HG03439 (cell line): ENCODE results near the gene KYAT1.
A peak's percentile ranks its signal among the peaks of the same experiment; 100 is the strongest.
"Not testable (repeated sequence)": the region's sequence is repeated elsewhere in the genome, so short reads cannot be mapped to it uniquely, and the experiment has no call there.

Experiments
- ATAC-seq: cut with Tn5 transposase; IDR thresholded peaks from one replicate; pipeline ENCODE4 v1.9.1; 2021; ENCODE audit warnings: mild to moderate bottlenecking, moderate library complexity; ENCODE audit not compliant: unreplicated experiment

Gene KYAT1

DNA sequence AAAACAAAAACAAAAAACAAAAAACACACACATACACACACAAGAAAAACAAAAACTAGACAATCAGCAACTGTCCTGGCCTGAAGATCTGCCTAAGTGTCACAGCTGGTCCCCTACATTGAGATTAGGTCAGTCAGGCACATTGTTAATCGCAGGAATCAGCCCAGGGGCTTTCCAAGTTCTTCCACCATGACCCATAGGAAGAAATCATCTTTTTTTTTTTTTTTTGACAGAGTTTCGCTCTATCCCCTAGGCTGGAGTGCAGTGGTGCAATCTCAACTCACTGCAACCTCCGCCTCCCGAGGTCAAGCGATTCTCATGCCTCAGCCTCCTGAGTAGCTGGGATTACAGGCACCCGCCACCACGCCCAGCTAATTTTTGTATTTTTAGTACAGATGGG, 38.6 kb downstream of the KYAT1 start:
- not testable (repeated sequence) for ATAC-seq

DNA sequence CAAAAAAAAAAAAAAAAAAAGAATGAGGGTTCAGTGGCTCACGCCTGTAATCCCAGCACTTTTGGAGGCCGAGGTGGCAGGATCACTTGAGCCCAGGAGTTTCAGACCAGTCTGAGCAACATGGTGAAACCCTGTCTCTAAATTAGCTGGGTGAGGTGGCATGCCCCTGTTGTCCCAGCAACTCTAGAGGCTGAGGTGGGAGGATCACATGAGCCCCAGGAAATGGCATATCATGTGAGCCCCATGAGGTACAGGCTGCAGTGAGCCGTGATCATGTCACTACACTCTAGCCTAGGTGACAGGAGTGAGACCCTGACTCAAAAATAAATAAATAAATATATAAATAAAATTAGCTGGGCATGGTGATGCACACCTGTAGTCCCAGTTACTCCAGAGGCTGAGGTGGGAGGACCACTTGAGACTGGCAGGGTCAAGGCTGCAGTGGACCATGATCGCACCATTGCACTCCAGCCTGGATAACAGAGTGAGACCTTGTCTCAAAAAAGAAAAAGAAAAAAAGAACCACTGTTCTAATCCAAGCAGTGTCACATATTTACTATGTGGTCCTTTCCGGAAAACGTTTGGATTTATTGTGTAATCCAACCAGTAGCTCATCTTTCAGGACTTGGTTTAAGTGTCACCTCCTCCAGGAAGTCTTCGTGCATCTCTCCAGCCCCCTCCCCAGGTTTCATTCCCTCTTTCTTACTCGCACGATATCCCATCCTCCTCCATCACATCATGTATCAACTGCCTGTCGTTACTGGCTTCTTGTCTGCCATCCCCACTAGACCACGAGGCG, 39.9 kb downstream of the KYAT1 start:
- ATAC-seq = no peak

DNA sequence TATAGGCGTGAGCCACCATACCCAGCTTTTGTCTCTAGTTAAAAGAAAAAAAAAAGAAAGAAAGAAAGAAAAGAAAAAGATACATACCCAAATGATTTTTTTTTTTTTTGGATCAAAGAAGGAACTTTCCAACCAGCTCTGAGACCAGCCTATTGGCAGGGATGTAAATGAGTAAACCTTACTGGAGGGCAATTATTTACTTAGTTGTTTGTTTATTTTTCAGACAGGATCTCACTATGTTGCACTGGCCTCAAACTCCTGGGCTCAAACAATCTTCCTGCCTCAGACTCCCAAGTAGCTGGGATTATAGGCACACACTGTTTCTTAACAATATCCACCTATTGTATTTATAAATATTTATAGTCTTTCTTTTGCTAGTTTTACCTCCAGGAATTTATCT, 41.2 kb downstream of the KYAT1 start:
- ATAC-seq = no peak

DNA sequence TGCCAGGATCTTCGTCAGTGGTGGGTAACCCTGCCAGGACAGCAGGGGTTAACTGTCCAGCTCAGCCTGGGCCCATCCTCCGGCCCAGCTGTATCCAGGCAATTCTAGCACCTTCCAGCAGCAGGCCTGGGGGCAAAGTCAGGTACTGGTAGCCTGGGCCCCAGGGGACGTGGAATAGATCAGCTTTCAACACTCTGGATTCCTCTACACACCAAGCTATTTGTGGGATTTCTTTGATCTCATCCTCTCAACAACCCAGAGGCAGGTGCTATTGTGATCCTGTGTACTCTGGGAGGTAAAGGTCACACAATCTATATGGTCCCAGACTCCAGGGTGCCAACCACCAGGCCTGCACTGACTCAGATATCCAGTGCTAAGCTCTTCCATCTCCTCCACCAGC, 43.4 kb downstream of the KYAT1 start:
- ATAC-seq = no peak

DNA sequence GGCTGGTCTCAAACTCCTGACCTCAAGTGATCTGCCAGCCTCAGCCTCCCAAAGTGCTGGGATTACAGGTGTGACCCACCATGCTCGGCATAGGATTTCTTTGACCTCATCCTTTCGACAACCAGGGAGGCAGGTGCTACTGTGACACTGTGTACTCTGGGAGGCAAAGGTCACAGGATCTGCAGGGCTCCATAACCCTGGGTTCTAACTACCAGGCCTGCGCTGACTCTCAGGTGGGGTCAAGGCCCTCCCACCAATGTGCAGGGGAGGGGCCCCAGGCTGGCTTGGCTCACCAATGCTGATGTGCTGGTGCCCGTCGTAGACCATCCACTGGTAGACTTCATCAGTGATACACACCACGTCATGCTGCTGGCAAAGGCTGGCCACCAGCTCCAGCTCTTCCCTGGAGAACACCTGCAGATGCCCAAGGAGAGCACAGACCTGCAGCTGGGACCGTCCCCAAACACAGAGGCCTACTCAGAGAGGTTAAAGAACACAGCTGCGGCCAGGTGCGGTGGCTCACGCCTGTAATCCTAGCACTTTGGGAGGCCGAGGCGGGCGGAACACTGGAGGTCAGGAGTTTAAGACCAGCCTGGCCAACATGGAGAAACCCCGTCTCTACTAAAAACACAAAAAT, 45.1 kb downstream of the KYAT1 start:
- no peak for ATAC-seq

DNA sequence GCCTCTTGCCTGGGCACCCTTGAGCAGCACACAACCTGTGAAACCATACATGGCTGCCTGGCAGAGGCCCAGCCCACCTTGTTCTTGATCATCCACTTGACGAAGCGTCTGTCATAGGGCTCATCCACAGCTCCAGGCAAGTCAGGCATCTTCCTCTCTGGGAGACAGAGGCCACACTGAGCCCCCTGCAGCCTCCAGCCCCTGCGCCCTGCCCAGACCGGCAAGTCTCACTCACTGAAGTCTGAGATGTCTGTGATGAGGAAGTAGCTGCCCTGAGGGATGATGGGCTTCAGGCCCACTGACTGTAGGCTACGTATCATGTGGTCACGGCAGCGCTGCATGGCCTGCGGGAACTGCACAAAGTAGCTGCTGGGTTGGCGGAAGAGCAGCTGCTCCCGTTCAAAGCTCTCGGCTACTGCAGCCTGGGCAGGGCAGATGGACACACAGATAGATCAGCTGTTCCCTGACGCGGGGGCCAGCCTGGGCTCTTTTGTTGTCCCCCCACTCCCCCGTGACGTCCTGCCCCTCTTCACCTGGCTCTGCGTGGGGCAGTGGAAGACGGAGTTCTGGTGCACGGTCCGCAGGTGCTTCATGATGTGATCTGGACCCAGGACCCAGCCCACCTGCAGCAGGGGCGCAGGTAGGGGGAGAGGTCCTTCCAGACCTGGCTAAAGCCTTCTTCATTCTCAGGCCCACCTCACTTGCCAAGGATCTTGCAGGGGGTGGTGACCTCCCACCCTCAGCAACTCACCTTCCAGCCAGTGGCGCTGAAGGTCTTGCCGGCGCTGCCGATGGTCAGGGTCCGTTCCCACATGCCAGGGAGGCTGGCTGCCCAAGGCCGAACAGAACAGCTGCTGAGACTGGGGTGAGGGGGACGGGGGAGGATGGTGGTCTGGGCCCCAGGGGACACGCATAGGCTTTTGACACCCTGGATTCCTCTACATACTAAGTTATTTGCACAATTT, 46.2 kb downstream of the KYAT1 start:
- no peak for ATAC-seq

DNA sequence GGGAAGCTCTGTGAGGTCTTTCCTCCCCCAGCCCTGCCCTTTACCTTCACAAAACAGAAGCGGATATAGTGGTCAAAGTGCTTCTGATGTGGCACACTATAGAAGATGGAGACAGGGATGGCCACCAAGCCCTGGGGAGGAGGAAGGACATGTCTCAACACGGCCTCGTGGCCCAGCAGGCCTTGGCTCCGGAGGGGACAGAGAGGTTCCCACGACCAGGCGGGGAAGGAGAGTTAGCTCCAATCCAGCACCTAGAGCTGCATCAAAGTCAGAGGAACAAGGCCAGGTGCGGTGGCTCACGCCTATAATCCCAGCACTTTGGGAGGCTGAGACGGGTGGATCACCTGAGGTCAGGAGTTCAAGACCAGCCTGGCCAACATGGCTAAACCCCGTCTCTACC, 48.1 kb downstream of the KYAT1 start:
- no peak for ATAC-seq

DNA sequence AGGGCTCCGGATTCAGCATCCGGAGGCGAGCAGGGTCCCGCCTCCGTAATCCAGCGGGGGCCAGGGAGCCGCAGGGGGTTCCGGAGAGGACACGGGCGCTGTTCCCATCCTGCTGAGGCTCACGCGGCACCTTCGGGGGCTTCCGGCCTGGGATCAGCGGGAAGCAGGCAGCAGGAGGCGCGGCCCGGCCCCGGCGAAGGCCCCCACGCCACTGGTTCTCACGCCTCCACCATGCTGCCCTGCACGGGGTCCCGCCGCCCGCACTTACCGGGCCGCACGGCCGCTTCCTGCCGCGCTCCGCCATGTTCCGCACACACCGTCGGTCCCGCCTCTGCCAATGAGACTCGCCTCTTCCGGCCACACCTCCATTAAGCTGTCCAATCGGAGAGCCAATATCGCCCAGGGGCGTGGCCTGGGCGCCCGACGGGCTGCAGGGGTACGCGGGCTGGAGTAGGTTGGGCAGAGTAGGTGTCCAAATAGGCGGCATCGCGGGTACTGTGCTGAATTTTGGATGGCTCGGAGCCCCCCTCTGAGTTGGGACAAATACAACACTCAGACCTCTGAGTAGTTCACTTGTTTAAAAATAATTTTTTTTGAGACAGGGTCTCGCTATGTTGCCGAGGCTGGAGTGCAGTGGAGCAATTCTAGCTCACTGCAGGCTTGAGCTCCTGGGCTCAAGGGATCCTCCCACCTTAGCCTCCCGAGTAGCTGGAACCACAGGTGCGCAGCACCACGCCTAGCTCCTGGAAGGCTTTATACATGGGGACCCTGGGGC, 52.1 kb downstream of the KYAT1 start, which contains the start of gene SPOUT1:
Gene SPOUT1, minus strand, starts transcription at position 318 of the 775 bp plus-strand sequence. Its CDS starts 14 bp downstream, at position 304.
- ATAC-seq = peak; percentile 95

DNA sequence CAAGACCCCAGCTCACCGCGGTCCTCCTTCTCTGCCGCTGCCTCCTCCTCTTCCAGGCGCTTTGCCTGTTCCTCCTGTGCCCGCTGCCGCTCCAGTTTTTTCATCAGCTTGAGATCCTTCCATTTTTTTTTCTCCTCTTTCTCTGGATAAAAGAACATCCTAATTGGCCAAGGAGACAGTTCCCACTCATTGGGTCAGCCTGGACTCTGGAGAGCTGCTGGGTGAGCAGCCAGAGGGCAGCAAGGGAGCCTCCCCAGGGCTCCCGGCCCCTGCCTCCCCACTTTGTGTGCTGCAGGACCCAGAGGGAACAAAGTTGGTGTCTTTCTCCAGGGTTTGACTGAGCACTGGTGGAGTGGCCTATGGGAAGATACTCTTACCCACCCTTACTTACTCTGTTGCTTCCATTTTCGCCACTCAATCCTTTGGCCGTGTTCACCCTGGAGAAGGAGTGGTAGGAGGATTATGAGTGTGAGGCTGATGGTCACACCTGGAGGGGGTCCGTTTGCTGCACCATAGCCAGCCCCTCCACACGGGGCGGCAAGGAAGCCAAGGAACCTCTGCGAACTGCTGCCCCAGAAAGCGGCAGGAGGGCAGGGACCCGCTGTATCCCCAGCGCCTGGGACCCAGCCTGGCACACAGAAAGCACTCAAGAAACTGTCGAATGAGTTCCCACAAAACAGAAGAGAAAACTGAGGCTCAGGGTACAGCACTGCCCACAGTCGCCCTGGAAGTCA, 52.9 kb downstream of the KYAT1 start:
- peak; percentile 15 for ATAC-seq

DNA sequence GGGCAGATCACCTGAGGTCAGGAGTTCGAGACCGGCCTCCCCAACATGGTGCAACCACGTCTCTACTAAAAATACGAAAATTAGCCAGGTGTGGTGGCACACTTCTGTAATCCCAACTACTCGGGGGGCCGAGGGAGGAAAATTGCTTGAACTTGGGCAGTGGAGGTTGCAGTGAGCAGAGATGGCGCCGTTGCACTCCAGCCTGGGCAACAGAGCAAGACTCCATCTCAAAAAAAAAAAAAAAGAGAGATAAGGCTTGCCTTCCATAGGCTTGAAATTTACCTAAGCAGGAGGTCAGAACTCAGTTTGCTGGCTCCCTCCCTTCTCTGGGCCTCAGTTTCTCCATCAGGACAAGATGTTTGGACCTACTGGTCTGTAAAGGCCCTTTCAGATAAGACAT, 53.5 kb downstream of the KYAT1 start:
- no peak for ATAC-seq

DNA sequence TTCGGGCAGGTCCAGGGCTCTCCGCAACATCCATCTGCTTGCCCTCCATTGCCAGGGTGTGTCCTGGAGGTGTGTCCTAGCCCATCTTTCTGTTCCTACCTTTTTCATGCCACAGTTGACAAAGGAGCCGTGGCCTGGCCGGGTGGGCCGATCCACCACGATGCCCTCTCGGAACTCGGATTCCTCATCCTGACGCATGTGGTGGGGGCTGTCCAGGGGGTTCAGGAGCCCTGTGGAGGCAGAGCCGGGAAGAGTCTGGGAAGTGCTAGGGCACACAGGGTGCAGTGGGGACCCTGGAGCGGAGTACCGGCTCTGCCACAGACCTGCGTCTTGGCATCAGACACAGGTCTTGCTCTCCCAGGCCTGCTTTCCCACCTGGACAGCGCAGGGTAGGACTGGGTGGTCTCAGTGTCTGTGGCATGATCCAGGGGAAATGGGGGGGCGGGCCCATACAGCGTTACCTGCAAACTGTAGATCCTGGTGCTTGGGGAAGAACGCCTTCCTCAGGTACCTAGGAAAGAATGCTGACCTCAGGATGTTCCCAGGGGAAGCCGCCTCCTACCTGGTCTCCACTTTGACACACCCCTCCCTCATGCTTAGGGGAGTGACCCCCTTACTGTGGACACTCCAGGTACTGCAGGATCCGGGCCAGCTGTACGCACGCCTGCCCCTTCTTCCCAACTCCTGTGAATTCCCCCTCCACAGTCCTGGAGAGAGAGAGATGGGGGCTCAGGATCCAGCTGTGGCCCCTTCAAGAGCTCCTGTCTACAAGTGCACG, 55.6 kb downstream of the KYAT1 start:
- ATAC-seq = no peak

DNA sequence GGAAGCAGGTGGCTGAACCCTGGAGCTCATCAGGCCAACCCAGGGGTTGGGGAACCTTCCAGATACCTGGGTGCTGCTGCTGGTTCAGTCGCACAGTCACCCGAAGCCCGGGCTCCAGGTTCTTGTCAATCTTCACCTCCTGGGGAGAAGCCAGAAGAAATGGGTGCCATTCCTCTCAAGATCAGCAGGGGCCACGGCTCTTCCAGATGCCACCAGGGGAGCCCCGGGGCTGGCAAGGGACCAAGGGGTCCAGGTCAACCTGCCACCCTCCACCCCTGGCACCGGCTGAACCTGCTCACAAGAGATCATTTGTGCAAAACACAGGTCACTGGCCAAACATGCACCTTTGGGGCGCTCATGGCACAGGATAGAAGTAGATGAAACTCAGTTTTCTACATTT, 56.8 kb downstream of the KYAT1 start:
- no peak for ATAC-seq

DNA sequence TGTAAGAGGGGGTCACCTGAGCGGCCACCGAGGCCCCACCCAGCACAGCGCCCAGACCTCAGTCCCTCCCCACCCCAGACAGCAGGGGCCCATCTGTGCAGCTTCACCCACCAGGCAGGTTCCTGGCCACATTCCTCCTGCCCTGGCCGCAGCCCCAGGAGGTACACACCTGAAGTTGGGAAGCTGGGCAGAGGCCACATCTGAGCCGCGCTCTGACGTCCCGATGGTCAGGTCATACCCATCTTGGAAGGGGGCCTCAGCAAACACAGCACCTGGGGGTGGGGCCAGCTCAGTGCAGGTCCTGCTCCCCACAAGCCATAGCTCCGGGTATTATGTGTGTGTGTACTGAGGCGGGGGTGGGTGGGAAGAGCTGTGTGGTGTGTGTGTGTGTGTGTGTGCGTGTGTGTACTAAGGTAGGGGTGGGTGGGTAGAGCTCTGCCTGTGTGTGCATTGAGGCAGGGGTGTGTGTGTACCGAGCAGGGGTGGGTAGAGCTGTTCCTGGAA, 57.8 kb downstream of the KYAT1 start:
- ATAC-seq = no peak

DNA sequence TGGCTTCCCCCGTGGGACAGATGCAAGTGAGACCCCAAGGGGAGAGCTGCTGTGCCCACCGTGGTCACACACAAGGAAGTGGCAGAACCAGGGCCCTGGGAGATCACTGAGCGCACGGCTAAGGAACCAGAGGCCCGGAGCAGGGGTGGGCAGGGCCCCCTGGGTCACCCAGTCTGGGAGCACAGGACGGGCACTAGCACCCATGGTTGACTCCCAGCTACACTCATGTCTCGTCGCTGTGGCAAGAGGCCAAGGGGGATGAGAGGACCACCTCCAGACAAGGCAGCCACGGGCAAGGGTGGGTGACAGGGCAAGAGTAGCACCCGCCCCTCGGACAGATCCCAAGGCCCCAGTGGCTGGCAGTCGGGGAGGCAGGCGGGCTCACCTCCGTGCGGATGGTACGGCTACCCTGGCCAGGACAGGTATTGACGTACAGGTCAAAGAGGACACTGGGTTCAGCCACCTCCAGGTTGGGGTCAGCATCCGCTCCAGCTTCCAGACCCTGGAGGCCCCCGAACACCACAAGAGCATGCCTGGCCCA, 58.3 kb downstream of the KYAT1 start:
- ATAC-seq = no peak

DNA sequence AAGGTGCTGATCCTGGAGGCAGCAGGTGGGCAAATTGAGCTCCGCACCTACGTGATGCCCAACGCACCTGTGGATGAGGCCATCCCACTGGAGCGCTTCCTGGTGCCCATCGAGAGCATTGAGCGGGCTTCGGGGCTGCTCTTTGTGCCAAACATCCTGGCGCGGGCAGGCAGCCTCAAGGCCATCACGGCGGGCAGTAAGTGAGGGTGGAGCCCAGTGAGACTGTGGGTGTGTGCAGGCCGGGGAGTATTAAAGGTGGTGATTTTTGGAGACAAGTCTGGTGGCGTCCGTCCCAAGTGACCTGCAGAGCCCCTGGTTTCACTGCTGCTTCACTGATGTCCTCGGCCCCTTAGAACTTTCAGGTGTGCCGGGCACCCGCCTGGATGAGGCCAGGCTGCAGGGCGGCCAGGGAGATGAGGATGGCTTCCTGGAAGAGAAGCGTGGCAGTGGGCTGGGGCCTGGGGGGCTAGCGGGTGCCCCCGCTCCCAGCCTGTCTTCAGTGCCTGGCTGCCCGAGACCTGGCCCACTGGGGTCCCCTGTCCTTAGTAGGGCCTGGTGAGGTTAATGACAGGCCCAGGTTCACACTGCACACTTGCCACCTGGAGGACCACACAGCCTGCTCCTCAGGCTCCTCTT, 59.2 kb downstream of the KYAT1 start:
- no peak for ATAC-seq

DNA sequence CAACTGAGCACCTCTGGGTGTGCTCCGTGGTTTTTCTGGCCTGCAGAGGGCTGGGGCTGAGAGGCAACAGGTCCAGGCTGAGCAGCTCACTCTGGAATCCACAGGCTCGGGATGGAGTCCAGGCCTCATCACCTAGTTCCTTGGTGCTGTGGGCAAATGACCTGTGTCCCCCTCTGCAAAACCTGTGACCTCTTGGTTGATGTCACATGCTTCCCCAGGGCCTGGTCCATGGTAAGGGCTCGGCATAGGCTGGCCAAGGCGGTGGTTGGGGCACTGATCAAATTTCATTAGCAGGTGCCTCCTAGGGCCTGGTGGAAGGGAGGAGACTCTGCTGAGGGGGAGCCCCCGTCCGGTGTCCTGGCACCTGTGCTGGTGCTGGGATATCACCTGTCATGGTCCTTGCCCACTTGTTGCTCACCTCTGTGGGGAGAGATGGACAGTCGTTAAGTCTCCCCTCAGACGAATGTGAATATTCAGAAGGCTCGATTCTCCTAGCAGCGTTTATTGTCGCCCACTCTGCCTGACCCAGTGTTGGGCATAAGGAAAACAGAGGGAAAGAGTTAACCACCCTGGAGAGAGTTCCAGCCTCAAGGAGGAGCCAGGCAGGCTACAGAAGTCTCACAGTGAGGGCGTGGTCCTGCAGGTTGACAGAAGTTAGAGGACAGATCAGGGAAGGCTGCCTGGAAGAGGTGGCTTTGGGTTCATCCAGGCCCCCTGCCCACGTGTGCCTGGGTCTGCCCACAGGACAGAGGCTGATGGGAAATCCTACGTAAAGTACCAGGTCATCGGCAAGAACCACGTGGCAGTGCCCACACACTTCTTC, 60.0 kb downstream of the KYAT1 start:
- ATAC-seq = no peak
